NB4 (cell line): ENCODE results near the gene TCTN1.

Source experiments
- POLR2A ChIP-seq: IDR thresholded peaks from 2 replicates; pipeline ENCODE4 v1.6.1; 2011; ENCODE audit warnings: mild to moderate bottlenecking; ENCODE audit not compliant: insufficient read length; ENCODE audit errors: extremely low read depth
- TF ChIP-seq, protein P1 (sequence below): IDR thresholded peaks from one replicate; pipeline ENCODE4 v1.5.1; 2012; ENCODE audit warnings: low read depth, low read length
- TF ChIP-seq, protein P2 (sequence below): IDR thresholded peaks from 2 replicates; pipeline ENCODE4 v1.6.1; 2011; ENCODE audit warnings: low read depth, low read length

DNA sequence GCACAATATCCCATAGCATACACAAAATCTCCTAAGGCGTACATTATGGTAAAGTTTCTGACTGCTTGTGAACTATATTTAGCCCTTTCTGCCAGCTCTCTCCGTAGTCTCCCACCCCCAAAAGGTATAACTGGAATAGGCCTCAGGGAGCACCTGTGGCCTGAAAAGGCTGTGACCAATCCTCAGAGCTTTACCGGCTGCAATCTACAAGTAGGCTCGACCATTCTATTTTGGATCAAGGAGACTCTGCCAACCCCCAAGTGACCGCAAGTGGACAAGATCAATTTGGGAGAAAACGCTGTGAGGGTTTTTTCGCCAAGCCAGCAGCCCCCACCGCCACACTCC is 32.0 kb upstream of the TCTN1 start:
- TF ChIP-seq, protein P1, sequence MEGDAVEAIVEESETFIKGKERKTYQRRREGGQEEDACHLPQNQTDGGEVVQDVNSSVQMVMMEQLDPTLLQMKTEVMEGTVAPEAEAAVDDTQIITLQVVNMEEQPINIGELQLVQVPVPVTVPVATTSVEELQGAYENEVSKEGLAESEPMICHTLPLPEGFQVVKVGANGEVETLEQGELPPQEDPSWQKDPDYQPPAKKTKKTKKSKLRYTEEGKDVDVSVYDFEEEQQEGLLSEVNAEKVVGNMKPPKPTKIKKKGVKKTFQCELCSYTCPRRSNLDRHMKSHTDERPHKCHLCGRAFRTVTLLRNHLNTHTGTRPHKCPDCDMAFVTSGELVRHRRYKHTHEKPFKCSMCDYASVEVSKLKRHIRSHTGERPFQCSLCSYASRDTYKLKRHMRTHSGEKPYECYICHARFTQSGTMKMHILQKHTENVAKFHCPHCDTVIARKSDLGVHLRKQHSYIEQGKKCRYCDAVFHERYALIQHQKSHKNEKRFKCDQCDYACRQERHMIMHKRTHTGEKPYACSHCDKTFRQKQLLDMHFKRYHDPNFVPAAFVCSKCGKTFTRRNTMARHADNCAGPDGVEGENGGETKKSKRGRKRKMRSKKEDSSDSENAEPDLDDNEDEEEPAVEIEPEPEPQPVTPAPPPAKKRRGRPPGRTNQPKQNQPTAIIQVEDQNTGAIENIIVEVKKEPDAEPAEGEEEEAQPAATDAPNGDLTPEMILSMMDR, result no peak
- no peak for TF ChIP-seq POLR2A
- TF ChIP-seq, protein P2, sequence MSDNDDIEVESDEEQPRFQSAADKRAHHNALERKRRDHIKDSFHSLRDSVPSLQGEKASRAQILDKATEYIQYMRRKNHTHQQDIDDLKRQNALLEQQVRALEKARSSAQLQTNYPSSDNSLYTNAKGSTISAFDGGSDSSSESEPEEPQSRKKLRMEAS, result no peak
